Natural killer cell treated with Interleukin-12 subunit alpha and Interleukin-12 subunit beta and Interleukin-15 and Interleukin-18, amount 100 ng/mL, for 72 hours (primary cell): ENCODE results near the gene CAPN5. TPM values are rescaled to one million over a fixed set of nuclear protein-coding genes. Genes with fewer than 3 reads are reported as not detected.
A peak's percentile ranks its signal among the peaks of the same experiment; 100 is the strongest.
"Not testable (repeated sequence)": the region's sequence is repeated elsewhere in the genome, so short reads cannot be mapped to it uniquely, and the experiment has no call there.

ENCODE experiments used
- ATAC-seq, 2 donors: fragments of 150-1000 bp; cut with Tn5 transposase in 1 of 2; sonication (Bioruptor Pico), chemical (Tn5 transposase) in 1 of 2; 2 replicates each; pipeline ENCODE4 v1.10.0; 2021
- DNase-seq: peaks from one replicate; pipeline ENCODE4 v3.0.0; 2022; ENCODE audit warnings: low spot score
- H3K27ac Mint-ChIP-seq, 2 donors: 1 replicate in 1 of 2; 2 replicates in 1 of 2; pipeline ENCODE4 v1.8.0; 2022; ENCODE audit warnings: mixed read lengths in 2 of 2, mild to moderate bottlenecking in 1 of 2, moderate library complexity in 1 of 2
- H3K27me3 Mint-ChIP-seq, 2 donors: 1 replicate in 1 of 2; 2 replicates in 1 of 2; pipeline ENCODE4 v1.8.0; 2022; ENCODE audit warnings: mixed read lengths in 2 of 2
- H3K36me3 Mint-ChIP-seq: one replicate; pipeline ENCODE4 v1.8.0; 2022; ENCODE audit warnings: mixed read lengths
- H3K4me1 Mint-ChIP-seq, 2 donors: 1 replicate in 1 of 2; 2 replicates in 1 of 2; pipeline ENCODE4 v1.8.0; 2022; ENCODE audit warnings: low read depth in 2 of 2, mixed read lengths in 2 of 2, mild to moderate bottlenecking in 1 of 2
- H3K4me3 Mint-ChIP-seq: one replicate; pipeline ENCODE4 v1.8.0; 2022; ENCODE audit warnings: mixed read lengths
- H3K9me3 Mint-ChIP-seq: 2 replicates; pipeline ENCODE4 v1.8.0; 2022; ENCODE audit warnings: mixed read lengths
- total RNA-seq, 2 donors: library from RNA; stranded (reverse); gene quantifications; one replicate each; pipeline ENCODE4 v1.2.3, GENCODE V29; 2022

The CAPN5 gene
- total RNA-seq, 2 donors from 2014 or later: 2.5 to 2.7 TPM

- DNase-seq (no peak), ATAC-seq (no peak)
- H3K4me3 Mint-ChIP-seq: no peak overlapping the region
- no peaks in the 10 kb centered on the region for H3K9me3 Mint-ChIP-seq
- no peak overlapping the region for H3K27ac Mint-ChIP-seq
- H3K36me3 Mint-ChIP-seq: no peaks in the 10 kb centered on the region
- peaks cover 31 to 37% of the 10 kb centered on the region in 2 donors for H3K27me3 Mint-ChIP-seq
- H3K4me1 Mint-ChIP-seq: peaks cover 7 to 9% of the 10 kb centered on the region in 2 donors
These were observed 29.7 kb upstream of the CAPN5 start for GRCh38 chr11:77037057-77037456.

GRCh38 chr11:77038029-77038824 is 28.5 kb upstream of the CAPN5 start:
- no peaks in the 10 kb centered on the region for H3K9me3 Mint-ChIP-seq
- no peak overlapping the region for H3K27ac Mint-ChIP-seq
- DNase-seq (no peak), ATAC-seq (no peak)
- no peak overlapping the region for H3K4me3 Mint-ChIP-seq
- H3K4me1 Mint-ChIP-seq: peaks cover 7 to 9% of the 10 kb centered on the region in 2 donors
- H3K27me3 Mint-ChIP-seq: peaks cover 38 to 44% of the 10 kb centered on the region in 2 donors
- no peaks in the 10 kb centered on the region for H3K36me3 Mint-ChIP-seq

- Mint-ChIP-seq H3K4me3 (peak overlapping the region; percentile 65), H3K27me3 (peaks cover 40 to 44% of the 10 kb centered on the region in 2 donors), H3K36me3 (no peaks in the 10 kb centered on the region), H3K27ac (no peak overlapping the region), H3K9me3 (no peaks in the 10 kb centered on the region), H3K4me1 (peaks cover 7 to 9% of the 10 kb centered on the region in 2 donors)
- DNase-seq (no peak), ATAC-seq (no peak)
These were observed 27.9 kb upstream of the CAPN5 start for GRCh38 chr11:77038825-77039326.

- H3K27ac Mint-ChIP-seq: no peak overlapping the region
- H3K36me3 Mint-ChIP-seq: no peaks in the 10 kb centered on the region
- H3K27me3 Mint-ChIP-seq: peaks cover 43 to 44% of the 10 kb centered on the region in 2 donors
- ATAC-seq: peak in 1 of 2 donors; percentile 47
- DNase-seq: no peak
- no peaks in the 10 kb centered on the region for H3K9me3 Mint-ChIP-seq
- peaks cover 7 to 9% of the 10 kb centered on the region in 2 donors for H3K4me1 Mint-ChIP-seq
- H3K4me3 Mint-ChIP-seq: no peak overlapping the region
These were observed 27.0 kb upstream of the CAPN5 start for GRCh38 chr11:77039491-77040400.

GRCh38 chr11:77040401-77040777 is 26.4 kb upstream of the CAPN5 start:
- ATAC-seq (no peak), DNase-seq (no peak)
- Mint-ChIP-seq H3K27ac (no peak overlapping the region), H3K4me1 (peaks cover 7 to 9% of the 10 kb centered on the region in 2 donors), H3K4me3 (no peak overlapping the region), H3K9me3 (no peaks in the 10 kb centered on the region), H3K27me3 (peaks cover 45 to 46% of the 10 kb centered on the region in 2 donors), H3K36me3 (no peaks in the 10 kb centered on the region)

GRCh38 chr11:77040889-77041288 is 25.9 kb upstream of the CAPN5 start:
- Mint-ChIP-seq H3K36me3 (no peaks in the 10 kb centered on the region), H3K27ac (no peak overlapping the region), H3K4me1 (peaks cover 7 to 9% of the 10 kb centered on the region in 2 donors), H3K27me3 (peaks cover 45 to 47% of the 10 kb centered on the region in 2 donors), H3K9me3 (no peaks in the 10 kb centered on the region), H3K4me3 (no peak overlapping the region)
- ATAC-seq: no peak
- no peak for DNase-seq

GRCh38 chr11:77042111-77042726 is 24.6 kb upstream of the CAPN5 start:
- no peaks in the 10 kb centered on the region for H3K36me3 Mint-ChIP-seq
- H3K9me3 Mint-ChIP-seq: no peaks in the 10 kb centered on the region
- peaks cover 40 to 43% of the 10 kb centered on the region in 2 donors for H3K27me3 Mint-ChIP-seq
- no peak overlapping the region for H3K27ac Mint-ChIP-seq
- DNase-seq (no peak), ATAC-seq (no peak)
- H3K4me3 Mint-ChIP-seq: no peak overlapping the region
- H3K4me1 Mint-ChIP-seq: peaks cover 14 to 21% of the 10 kb centered on the region in 2 donors

- H3K4me3 Mint-ChIP-seq: no peak overlapping the region
- no peak overlapping the region for H3K27ac Mint-ChIP-seq
- ATAC-seq: no peak
- DNase-seq: no peak
- peaks cover 23 to 28% of the 10 kb centered on the region in 2 donors for H3K27me3 Mint-ChIP-seq
- H3K4me1 Mint-ChIP-seq: peaks cover 9 to 17% of the 10 kb centered on the region in 2 donors
- H3K9me3 Mint-ChIP-seq: no peaks in the 10 kb centered on the region
- H3K36me3 Mint-ChIP-seq: no peaks in the 10 kb centered on the region
These were observed 22.4 kb upstream of the CAPN5 start for GRCh38 chr11:77044356-77044755.

- no peaks in the 10 kb centered on the region for H3K36me3 Mint-ChIP-seq
- no peak overlapping the region for H3K4me3 Mint-ChIP-seq
- ATAC-seq: no peak
- no peak overlapping the region for H3K27ac Mint-ChIP-seq
- peaks cover 23 to 28% of the 10 kb centered on the region in 2 donors for H3K27me3 Mint-ChIP-seq
- no peak for DNase-seq
- no peaks in the 10 kb centered on the region for H3K9me3 Mint-ChIP-seq
- peaks cover 9 to 17% of the 10 kb centered on the region in 2 donors for H3K4me1 Mint-ChIP-seq
These were observed 21.9 kb upstream of the CAPN5 start for GRCh38 chr11:77044886-77045285.

GRCh38 chr11:77046060-77046501 is 20.7 kb upstream of the CAPN5 start:
- no peaks in the 10 kb centered on the region for H3K9me3 Mint-ChIP-seq
- ATAC-seq (peak; percentile 37 to 51), DNase-seq (no peak)
- H3K4me1 Mint-ChIP-seq: peaks cover 9 to 17% of the 10 kb centered on the region in 2 donors
- no peaks in the 10 kb centered on the region for H3K36me3 Mint-ChIP-seq
- no peak overlapping the region for H3K27ac Mint-ChIP-seq
- peak overlapping the region; percentile 43 for H3K4me3 Mint-ChIP-seq
- H3K27me3 Mint-ChIP-seq: peaks cover 22 to 23% of the 10 kb centered on the region in 2 donors

GRCh38 chr11:77047007-77047927 is 19.5 kb upstream of the CAPN5 start:
- H3K36me3 Mint-ChIP-seq: no peaks in the 10 kb centered on the region
- H3K4me3 Mint-ChIP-seq: peak overlapping the region; percentile 60

GRCh38 chr11:77047928-77048446 is 18.8 kb upstream of the CAPN5 start:
- peaks cover 9 to 17% of the 10 kb centered on the region in 2 donors for H3K4me1 Mint-ChIP-seq
- not testable (repeated sequence) for H3K4me3 Mint-ChIP-seq, ATAC-seq

More at GRCh38 chr11:77047007-77047927, 19.5 kb upstream of the CAPN5 start:
- ATAC-seq (peak; percentile 90 to 95), DNase-seq (peak; percentile 88)
- no peaks in the 10 kb centered on the region for H3K9me3 Mint-ChIP-seq
- H3K27ac Mint-ChIP-seq: peak overlapping the region; percentile 45 to 74
- H3K27me3 Mint-ChIP-seq: peaks cover 19 to 26% of the 10 kb centered on the region in 2 donors
- H3K4me1 Mint-ChIP-seq: peaks cover 9 to 17% of the 10 kb centered on the region in 2 donors

More at GRCh38 chr11:77047928-77048446, 18.8 kb upstream of the CAPN5 start:
- not testable (repeated sequence) for H3K36me3 Mint-ChIP-seq, DNase-seq, H3K9me3 Mint-ChIP-seq
- H3K27me3 Mint-ChIP-seq: peaks cover 16 to 24% of the 10 kb centered on the region in 2 donors
- peak overlapping the region in 1 of 2 donors; percentile 45 for H3K27ac Mint-ChIP-seq
